ENCODE results near the gene FAM193B.

The FAM193B gene

GRCh38 chr5:177554474-177555111 lies at the start of gene FAM193B:
TSS of gene FAM193B (minus strand) at chr5:177554563. CDS start at chr5:177554458, 105 bp downstream.
- Mint-ChIP-seq H3K27me3 (ENCODE audit: low read depth) (peaks cover 6% of the 10 kb centered on the region), H3K4me1 (ENCODE audit: low read depth) (peaks cover 33% of the 10 kb centered on the region), H3K27ac (peak within 1 kb of the TSS; percentile 74), H3K9me3 (no peaks in the 10 kb centered on the region), H3K4me3 (peak within 1 kb of the TSS; percentile 85), H3K36me3 (ENCODE audit: low read depth) (peaks cover 9% of the 10 kb centered on the region)

- Mint-ChIP-seq H3K9me3 (no peaks in the 10 kb centered on the region), H3K4me1 (ENCODE audit: low read depth) (peaks cover 13% of the 10 kb centered on the region), H3K4me3 (no peak overlapping the region), H3K27ac (no peak overlapping the region), H3K27me3 (ENCODE audit: low read depth) (no peaks in the 10 kb centered on the region), H3K36me3 (ENCODE audit: low read depth) (peaks cover 5% of the 10 kb centered on the region)
Measured at GRCh38 chr5:177604116-177604521, 49.8 kb upstream of the FAM193B start.

GRCh38 chr5:177603631-177604030 lies 49.3 kb upstream of the FAM193B start:
- no peaks in the 10 kb centered on the region for H3K9me3 Mint-ChIP-seq
- H3K36me3 Mint-ChIP-seq (ENCODE audit: low read depth): peaks cover 5% of the 10 kb centered on the region
- H3K4me1 Mint-ChIP-seq (ENCODE audit: low read depth): peaks cover 16% of the 10 kb centered on the region
- H3K27ac Mint-ChIP-seq: no peak overlapping the region
- H3K4me3 Mint-ChIP-seq: peak overlapping the region; percentile 11
- H3K27me3 Mint-ChIP-seq (ENCODE audit: low read depth): no peaks in the 10 kb centered on the region

- Mint-ChIP-seq H3K36me3 (ENCODE audit: low read depth) (peaks cover 7% of the 10 kb centered on the region), H3K4me1 (ENCODE audit: low read depth) (peaks cover 23% of the 10 kb centered on the region), H3K4me3 (no peak overlapping the region), H3K27me3 (ENCODE audit: low read depth) (no peaks in the 10 kb centered on the region), H3K27ac (no peak overlapping the region), H3K9me3 (no peaks in the 10 kb centered on the region)
Measured at GRCh38 chr5:177602458-177602830, 48.1 kb upstream of the FAM193B start.

- no peaks in the 10 kb centered on the region for H3K9me3 Mint-ChIP-seq
- peaks cover 8% of the 10 kb centered on the region for H3K36me3 Mint-ChIP-seq (ENCODE audit: low read depth)
- H3K27me3 Mint-ChIP-seq (ENCODE audit: low read depth): no peaks in the 10 kb centered on the region
- H3K27ac Mint-ChIP-seq: no peak overlapping the region
- peak overlapping the region; percentile 93 for H3K4me3 Mint-ChIP-seq
- H3K4me1 Mint-ChIP-seq (ENCODE audit: low read depth): peaks cover 23% of the 10 kb centered on the region
Measured at GRCh38 chr5:177601577-177602457, 47.5 kb upstream of the FAM193B start.

GRCh38 chr5:177601126-177601525 lies 46.8 kb upstream of the FAM193B start:
- Mint-ChIP-seq H3K27ac (peak overlapping the region; percentile 95), H3K4me3 (peak overlapping the region; percentile 93), H3K36me3 (ENCODE audit: low read depth) (peaks cover 11% of the 10 kb centered on the region), H3K9me3 (no peaks in the 10 kb centered on the region), H3K27me3 (ENCODE audit: low read depth) (no peaks in the 10 kb centered on the region), H3K4me1 (ENCODE audit: low read depth) (peaks cover 24% of the 10 kb centered on the region)

GRCh38 chr5:177600508-177601018 lies 46.2 kb upstream of the FAM193B start:
- Mint-ChIP-seq H3K9me3 (no peaks in the 10 kb centered on the region), H3K4me3 (peak overlapping the region; percentile 93), H3K4me1 (ENCODE audit: low read depth) (peaks cover 27% of the 10 kb centered on the region), H3K36me3 (ENCODE audit: low read depth) (peaks cover 14% of the 10 kb centered on the region), H3K27ac (peak overlapping the region; percentile 95), H3K27me3 (ENCODE audit: low read depth) (no peaks in the 10 kb centered on the region)

GRCh38 chr5:177599731-177600507 lies 45.6 kb upstream of the FAM193B start, which contains the start of gene B4GALT7:
TSS of gene B4GALT7 (plus strand) at chr5:177600132. CDS start at chr5:177600211, 79 bp downstream.
- H3K9me3 Mint-ChIP-seq: no peaks in the 10 kb centered on the region
- H3K4me1 Mint-ChIP-seq (ENCODE audit: low read depth): peaks cover 27% of the 10 kb centered on the region
- no peaks in the 10 kb centered on the region for H3K27me3 Mint-ChIP-seq (ENCODE audit: low read depth)
- peak within 1 kb of the TSS; percentile 95 for H3K27ac Mint-ChIP-seq
- H3K4me3 Mint-ChIP-seq: peak within 1 kb of the TSS; percentile 93
- H3K36me3 Mint-ChIP-seq (ENCODE audit: low read depth): peaks cover 15% of the 10 kb centered on the region

GRCh38 chr5:177598477-177598876 lies 44.1 kb upstream of the FAM193B start:
- H3K4me1 Mint-ChIP-seq (ENCODE audit: low read depth): peaks cover 33% of the 10 kb centered on the region
- H3K4me3 Mint-ChIP-seq: peak overlapping the region; percentile 44
- H3K9me3 Mint-ChIP-seq: no peaks in the 10 kb centered on the region
- H3K27me3 Mint-ChIP-seq (ENCODE audit: low read depth): no peaks in the 10 kb centered on the region
- H3K27ac Mint-ChIP-seq: peak overlapping the region; percentile 36
- H3K36me3 Mint-ChIP-seq (ENCODE audit: low read depth): peaks cover 24% of the 10 kb centered on the region

- no peaks in the 10 kb centered on the region for H3K27me3 Mint-ChIP-seq (ENCODE audit: low read depth)
- no peaks in the 10 kb centered on the region for H3K9me3 Mint-ChIP-seq
- H3K36me3 Mint-ChIP-seq (ENCODE audit: low read depth): peaks cover 32% of the 10 kb centered on the region
- H3K27ac Mint-ChIP-seq: no peak overlapping the region
- H3K4me3 Mint-ChIP-seq: no peak overlapping the region
- H3K4me1 Mint-ChIP-seq (ENCODE audit: low read depth): peaks cover 34% of the 10 kb centered on the region
Measured at GRCh38 chr5:177596775-177597238, 42.4 kb upstream of the FAM193B start.

GRCh38 chr5:177595991-177596774 lies 41.8 kb upstream of the FAM193B start:
- no peak overlapping the region for H3K4me3 Mint-ChIP-seq

GRCh38 chr5:177595026-177595585 lies 40.7 kb upstream of the FAM193B start:
- no peak overlapping the region for H3K27ac Mint-ChIP-seq
- H3K36me3 Mint-ChIP-seq (ENCODE audit: low read depth): peaks cover 32% of the 10 kb centered on the region
- H3K9me3 Mint-ChIP-seq: no peaks in the 10 kb centered on the region
- peaks cover 15% of the 10 kb centered on the region for H3K27me3 Mint-ChIP-seq (ENCODE audit: low read depth)
- peaks cover 32% of the 10 kb centered on the region for H3K4me1 Mint-ChIP-seq (ENCODE audit: low read depth)
- no peak overlapping the region for H3K4me3 Mint-ChIP-seq

More at GRCh38 chr5:177595991-177596774, 41.8 kb upstream of the FAM193B start:
- Mint-ChIP-seq H3K27ac (no peak overlapping the region), H3K27me3 (ENCODE audit: low read depth) (peaks cover 5% of the 10 kb centered on the region), H3K36me3 (ENCODE audit: low read depth) (peaks cover 32% of the 10 kb centered on the region), H3K4me1 (ENCODE audit: low read depth) (peaks cover 39% of the 10 kb centered on the region), H3K9me3 (no peaks in the 10 kb centered on the region)

- Mint-ChIP-seq H3K4me1 (ENCODE audit: low read depth) (peaks cover 30% of the 10 kb centered on the region), H3K27me3 (ENCODE audit: low read depth) (peaks cover 21% of the 10 kb centered on the region), H3K36me3 (ENCODE audit: low read depth) (peaks cover 32% of the 10 kb centered on the region), H3K9me3 (no peaks in the 10 kb centered on the region), H3K4me3 (no peak overlapping the region), H3K27ac (no peak overlapping the region)
Measured at GRCh38 chr5:177594071-177594470, 39.7 kb upstream of the FAM193B start.
